ENCODE data around the gene DENND11.
"Not testable (repeated sequence)": the region's sequence is repeated elsewhere in the genome, so short reads cannot be mapped to it uniquely, and the experiment has no call there.

Gene DENND11

DNA sequence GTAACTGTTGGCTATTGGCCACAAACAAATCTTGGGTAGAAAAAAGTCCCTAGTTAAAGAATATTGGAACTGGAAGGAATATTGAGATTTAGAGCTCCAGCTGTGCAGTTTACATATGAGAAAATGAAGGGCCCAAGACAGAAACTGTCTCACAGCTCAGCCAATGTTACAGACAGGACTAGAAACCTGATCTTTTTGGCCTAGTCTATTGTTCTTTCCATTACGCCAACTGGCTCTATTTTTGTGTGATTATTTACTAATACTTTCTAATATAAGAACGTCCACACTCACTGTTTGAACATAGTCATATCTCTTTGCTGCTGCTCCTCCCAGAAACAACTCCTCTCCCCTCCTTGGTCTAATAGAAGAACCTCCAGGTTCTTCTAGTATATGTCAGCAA, 7.4 kb upstream of the DENND11 start:
- DNase-seq: no peak

DNA sequence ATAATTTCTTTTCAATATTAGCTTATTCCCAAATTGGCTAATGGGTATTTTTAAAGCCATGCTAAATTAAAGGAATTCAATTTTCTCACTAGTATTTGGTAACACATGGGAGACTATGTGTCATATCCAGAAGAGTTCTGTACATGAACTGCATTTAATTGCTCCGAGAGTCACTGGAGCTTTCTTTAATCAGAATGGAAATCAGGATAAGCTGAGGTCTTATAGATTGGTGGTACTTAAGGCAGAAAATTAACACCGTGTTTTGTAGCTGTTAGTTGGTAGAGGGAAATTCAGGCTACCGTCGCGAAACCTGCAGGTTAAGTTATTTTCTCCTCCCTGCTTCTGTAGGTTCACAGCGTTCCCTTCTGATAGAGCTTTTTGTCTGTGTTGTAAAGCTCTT, 6.4 kb upstream of the DENND11 start, which contains the start of gene WEE2:
Gene WEE2, plus strand, starts transcription at position 3 of the 400 bp plus-strand sequence. CDS start 406 bp downstream, outside the sequence.
- DNase-seq: no peak

DNA sequence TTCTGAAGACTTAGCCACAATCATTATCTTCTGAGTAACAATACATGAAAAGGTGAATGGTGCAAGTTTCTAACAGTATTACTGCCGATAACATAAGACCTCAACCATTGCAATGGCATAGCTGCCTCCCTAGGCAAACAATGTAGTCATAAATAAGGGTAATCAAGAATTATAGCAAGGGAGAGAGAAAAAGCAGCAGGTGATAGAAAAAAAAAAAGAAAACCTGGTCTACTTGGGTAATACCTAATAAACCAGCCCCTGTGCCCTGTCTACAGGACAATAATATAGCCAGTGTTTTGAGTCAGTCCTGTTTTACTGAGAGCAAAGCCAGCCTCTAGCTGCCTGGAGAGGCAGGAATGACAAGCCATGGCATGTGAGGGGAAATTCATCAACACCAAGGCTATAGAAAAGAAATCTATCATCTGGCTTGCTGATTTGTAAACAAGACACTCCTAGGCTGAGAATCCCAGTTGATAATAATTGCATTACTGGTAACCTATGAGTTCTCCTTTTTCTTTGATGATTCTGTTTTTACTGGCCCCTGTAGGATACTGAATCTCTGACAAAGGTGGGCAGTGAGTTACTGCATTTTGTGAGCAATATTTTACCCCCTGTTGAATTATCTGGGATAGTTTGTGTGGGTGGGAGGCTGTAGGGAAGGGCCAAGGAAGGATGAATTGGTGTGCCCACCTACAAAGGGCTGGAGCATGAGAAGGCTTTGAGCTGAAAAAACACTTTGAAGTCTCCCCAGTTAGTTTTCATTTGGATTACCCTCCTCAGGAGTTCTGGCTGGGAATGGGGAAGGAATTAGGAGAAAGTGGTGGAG, 4.5 kb upstream of the DENND11 start:
- DNase-seq: no peak

DNA sequence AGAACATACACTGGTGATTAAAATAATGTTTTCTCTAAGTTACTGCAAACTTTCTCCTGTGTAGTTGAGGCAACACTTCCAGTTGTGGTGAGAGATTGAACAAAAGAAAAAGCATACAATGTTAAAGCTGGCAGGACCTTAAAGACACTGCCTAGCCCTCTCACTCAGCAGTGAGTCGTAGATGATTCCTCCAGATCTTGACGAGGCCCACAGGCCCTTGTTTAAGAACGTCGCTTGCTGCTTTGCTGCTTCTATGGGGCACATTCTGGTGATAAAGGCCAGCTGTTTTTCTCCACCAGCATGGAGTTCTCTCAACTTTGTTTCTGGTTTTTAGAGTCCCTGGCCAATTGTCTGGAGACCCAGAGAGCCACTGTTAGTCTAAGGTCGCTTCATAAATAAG, 2.8 kb upstream of the DENND11 start:
- no peak for DNase-seq

DNA sequence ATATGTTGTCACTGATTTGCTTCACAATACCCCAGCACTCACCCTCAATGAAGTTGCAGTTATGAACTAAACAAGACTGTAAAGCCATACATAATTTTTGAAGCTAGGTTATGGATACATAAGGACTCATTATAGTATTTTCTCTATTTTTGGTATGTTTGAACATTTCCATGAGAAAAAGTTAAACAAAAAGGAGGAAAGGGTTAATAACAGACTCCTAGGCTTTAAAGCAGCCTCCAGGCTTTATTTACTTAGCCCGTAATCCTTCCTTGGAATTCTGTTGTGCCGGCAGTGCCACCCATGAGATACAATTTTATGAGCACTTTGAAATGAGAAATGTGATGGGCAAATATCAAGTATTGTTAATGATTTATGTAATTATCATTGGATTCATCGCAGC, 2.1 kb upstream of the DENND11 start:
- DNase-seq: no peak

DNA sequence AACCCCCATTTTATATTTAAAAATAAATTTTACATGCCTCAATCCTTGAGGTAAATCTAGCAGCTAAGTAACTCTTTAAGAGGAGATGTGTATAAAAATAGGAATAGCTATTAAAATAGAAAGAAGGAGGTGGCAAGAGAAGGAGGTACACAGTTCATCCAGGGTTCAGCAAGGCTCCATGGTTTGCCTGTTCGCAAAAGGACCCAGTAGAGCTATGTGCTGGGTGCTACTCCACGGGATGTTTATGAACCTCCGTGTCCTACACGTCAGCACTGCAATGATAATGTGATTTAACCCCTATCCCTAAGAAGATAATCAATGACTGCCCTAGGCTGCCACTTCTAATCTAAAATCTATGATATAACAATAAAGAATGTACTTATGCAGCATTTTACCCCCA, 926 bp upstream of the DENND11 start:
- peak in 3 of 56 donors; percentile 18 to 41 (median 23) for DNase-seq

DNA sequence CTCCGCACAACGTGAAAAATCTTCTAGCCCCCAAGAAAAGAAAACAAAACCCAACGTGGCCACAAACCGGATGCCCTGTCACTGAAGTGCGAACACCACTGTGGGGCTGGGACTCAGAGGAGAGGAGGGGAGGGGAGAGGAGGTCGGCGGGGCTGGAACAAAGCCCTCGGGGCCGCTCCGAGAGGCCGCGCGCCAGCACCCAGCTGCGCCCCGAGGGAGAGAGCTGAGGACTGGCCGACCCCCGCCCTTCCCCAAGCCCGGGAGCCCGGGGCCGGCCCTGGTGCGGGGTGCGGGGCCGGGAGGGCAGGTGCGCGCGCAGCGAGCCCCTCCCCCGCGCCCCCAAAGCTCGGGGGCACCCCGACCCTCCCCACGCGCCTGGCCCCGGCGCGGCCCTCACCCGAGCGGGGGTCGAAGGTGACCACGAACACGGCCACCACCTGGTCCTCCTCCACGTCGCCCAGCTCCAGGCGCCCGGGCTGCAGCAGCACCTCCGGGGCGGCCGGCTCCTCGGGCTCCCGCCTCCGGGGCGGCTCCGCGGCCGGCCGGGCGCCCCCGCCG, 398 bp downstream of the DENND11 start:
- peak in 37 of 56 donors; percentile 2 to 74 (median 42) for DNase-seq

DNA sequence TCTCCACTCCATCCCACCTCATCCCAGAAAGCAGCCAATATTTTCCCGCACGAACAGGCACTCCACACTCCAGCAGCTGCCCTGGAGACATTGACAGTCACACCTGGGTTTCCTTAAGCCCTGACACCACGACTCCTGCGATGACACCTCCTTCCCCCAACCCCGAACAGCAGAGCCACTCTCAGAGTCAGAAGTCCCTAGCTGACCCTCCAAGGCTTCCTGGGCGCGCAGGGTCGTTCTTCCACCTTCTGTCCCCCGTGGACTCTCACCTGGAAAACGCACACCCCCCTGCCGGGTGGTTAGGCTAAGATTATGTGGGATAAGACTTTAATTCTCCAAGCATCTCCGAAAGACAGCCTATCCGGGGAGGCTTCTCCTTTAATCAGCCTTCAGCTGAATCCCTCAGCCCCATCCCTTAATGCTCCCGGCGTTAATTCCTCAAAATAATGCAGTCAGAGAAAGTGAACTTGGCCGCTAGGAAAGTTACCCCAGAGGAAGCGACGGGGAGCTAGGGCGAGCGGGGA, 1.1 kb downstream of the DENND11 start:
- DNase-seq: peak in 7 of 56 donors; percentile 15 to 60 (median 20)

DNA sequence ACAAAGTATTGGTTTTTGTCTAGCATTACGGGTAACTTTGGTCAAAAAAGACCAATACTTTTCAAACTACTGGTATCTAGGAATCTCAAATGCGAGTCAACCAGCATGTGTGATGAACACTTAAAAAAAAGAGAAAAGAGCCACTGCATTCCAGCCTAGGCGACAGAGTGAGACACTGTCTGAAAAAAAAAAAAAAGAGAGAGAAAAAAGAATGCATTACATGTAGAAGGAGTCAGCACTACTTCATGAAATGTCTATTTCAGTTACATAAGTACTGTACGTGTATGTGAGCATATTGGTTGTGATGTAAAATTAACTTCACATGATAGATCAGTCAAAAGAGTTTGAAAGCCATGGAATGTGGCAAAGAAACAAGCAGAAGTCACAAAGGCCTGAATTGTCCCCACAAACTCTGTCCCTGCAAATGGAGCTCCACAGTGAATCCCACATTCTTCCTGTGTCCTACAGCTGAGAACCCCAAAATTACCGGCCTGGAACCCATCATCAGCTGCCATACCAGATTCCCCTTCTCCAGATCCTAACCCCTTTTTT, 1.6 kb downstream of the DENND11 start:
- DNase-seq: no peak

DNA sequence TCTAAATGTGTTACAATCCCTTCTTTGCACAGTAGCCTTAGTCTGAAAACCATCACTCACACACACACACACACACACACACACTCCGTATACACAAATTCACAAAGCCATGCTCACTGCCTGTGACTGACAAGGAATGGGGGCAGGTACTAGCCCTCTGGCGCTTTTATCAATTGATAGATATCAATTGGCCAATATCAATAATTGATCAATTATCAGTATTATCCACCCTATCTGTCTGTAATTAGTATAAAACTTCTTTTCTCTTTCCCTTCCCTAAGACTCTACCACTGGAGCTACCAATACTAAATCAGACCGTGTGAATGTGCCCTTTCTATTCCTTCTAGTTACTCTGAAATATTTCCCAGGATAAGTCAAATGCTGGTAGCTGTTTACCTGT, 2.1 kb downstream of the DENND11 start:
- no peak for DNase-seq

DNA sequence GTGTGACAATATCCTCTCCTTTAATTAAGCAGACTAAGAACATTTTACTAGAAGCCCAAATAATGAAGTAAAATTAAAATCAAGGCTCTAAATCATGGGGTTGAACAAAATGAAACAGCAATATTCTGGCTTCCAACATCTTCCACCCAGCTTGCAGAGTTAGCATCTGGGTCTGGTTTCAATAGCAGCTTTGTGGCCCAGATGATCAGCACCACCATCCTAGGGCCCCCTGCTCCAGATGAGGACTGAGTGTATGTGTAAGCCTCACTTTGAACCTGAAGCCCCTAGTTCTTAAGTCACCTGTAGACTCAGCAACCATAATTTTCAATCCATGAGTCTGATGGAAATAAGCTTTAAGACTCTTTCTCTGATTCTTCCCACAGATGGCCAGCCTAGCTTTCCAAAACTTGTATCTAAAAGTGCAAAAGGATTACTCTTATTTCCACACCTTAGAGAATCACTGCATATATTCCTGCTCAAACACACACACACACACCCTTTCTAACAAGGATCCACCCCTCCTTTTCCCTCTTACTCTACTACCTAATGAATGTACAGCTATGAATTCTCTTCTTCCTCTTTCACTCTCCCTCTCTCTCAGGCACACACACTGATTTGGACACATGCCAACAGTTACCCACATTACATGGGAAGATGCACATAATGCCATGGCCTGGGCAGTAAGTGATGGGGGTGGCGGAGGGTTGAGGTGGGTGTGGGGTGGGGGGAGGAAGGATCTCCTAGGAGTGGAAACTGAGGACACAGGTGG, 3.5 kb downstream of the DENND11 start:
- peak in 2 of 56 donors; percentile 12 to 19 for DNase-seq

DNA sequence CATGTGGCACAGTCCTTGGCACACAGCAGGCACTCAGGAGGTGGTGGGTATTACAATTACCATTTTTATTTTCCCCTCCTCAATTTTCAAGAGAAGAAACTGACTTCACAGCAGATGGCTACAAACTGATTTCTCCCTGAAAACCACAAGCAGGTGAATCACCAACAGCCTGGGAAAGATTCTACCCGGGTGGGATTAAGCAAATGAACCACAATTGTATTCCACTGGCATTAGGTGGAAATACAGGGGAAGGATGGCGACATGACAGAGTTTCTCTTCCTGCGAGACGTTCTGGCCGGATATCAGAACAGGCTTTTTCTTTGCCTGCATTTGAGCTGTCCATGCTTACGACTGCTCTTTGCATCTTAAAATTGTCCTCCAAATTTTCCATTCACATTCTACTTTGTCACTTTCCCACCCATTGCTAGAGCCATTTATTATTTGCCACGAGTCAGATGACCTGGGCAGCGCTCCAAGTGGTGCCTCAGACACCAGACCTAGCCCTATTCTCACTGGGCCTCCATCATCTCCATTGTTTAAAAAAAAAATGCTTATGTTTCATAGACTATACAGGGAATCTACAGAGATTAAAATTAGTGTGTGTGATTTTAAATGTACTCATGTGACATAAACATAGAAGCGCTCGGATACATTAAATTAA, 4.6 kb downstream of the DENND11 start:
- peak in 39 of 56 donors; percentile 9 to 78 (median 44) for DNase-seq

DNA sequence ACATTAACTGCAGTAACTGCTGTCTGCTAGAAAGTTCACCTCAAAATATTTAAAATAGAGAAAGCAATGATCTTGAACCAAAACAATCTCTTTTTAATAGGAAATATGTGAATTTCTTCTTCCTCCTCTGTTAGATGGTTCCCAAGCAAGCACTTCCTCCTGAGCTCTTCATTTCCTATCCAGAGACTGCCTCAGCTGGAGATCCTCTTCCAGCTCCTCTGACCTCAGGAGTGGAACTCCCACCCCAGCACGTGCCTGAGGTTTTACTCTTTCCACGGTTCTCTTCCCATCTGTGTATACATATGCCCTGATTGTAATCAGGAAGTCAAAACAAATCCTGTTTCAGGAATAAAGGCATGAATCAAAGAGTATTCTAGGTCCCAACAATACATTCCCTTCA, 5.6 kb downstream of the DENND11 start:
- DNase-seq: no peak

DNA sequence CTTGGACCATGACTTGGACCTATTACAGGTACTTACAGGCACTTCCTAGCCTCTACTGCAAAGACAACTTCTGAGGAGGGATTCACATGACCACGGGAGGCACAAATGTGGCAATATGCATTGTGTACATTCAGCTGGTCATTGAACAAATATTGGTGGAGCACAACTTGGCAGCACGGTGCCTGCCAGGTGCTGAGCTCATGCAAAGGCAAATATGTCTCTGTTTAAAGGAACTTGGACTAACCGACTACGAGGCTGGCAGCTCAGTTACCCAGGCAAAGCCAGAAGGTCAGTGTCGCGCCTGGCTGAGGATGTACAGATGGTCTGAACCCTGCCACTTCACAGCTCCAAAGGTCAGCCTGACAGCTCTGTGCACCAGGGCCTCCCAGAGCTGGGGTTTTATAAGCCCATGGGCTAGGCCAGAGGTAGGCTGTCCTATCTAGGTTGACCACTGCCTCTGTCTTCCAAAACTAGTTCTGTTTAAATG, 6.1 kb downstream of the DENND11 start:
- DNase-seq: no peak

DNA sequence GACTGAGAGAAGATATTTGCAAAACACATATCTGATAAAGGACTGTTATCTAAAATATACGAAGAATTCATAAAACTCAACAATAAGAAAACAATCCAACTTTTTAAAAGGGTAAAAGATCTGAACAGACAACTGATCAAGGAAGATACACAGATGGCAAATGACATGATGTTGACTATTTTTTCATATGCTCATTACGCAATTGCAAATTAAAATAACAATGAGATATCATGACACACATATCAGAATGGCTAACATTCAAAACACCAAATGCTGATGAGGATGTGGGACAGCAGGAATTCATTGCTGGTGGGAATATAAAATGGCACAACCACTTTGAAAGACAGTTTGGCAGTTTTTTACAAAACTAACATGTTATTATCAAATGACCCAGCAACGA, 8.9 kb downstream of the DENND11 start:
- DNase-seq: no peak

DNA sequence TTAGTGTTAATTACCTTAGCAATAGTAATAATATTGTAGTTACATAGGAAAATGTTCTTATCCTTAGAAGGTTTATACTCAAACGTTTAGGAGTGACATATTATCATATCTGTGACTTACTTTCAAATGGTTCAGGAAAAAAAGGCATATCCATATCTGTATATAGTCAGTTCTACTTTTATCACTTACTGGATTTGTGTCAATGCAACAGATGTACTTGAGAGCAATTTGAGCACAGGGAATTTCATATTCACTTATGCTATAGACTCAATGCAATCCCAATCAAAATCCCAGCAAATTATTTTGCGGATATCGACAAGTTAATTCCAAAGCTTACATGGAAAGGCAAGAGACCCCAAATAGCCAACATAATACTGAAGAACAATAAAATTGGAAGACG, 10.0 kb downstream of the DENND11 start:
- no peak for DNase-seq

DNA sequence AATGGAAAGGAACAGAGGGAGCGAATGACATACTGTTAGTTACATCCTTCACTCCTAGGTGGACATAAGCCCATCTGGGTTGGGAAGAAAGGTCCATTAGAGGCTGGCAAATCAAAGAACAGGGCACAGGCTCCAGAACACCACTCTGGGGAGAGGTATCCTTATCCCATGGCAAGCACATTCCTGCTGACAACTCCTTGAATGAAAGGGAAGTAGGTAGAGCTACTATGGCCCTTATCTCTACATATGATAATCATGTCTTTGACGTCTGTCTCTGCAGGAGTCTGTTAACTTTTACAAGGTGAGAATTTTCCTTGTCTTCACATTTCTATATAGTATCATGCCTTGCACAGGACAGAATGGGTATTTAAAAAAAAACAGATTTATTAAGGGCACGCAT, 10.4 kb downstream of the DENND11 start:
- no peak for DNase-seq

DNA sequence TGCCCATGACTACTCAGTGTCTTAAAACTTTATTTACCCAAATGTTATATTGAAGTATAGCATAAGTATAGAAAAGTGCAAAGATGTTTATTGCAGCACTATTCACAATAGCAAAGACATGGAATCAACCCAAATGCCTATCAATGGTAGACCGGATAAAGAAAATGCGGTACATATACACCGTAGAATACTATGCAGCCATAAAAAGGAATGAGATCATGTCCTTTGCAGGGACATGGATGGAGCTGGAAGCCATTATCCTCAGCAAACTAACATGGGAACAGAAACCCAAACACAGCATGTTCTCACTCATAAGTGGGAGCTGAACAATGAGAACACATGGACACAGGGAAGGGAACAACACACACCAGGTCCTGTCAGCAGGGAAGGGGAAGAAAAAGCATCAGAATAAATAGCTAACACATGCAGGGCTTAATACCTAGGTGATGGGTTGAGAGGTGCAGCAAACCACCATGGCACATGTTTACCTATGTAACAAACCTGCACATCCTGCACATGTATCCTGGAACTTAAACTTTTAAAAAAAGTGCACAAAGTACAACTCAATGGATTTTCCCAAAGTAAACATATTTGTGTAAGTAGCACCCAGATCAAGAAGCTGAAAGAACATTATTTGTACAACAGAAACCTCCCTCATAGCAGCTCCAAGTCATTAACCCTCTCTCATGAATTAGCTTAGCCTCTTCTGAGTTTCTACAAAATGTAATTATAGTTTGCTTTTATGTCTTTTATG, 12.7 kb downstream of the DENND11 start:
- not testable (repeated sequence) for DNase-seq

DNA sequence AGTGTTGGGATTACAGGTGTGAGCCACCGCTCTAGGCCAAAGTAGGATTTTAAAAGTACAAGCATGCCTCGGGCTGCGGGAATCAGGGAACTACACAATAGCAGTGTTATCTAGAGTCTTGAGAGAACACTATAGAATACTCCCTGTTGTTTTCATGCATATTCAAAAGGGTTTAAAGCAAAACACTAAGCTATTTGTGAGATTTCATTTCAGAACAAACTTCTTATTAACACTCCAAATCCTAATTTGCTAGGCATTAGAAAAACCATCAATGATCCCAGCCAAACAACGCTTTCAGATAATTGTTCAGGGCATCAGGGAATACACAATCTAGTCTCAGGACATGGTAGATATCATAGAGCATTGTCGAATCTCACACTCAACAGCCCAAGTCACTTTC, 13.9 kb downstream of the DENND11 start:
- no peak for DNase-seq

DNA sequence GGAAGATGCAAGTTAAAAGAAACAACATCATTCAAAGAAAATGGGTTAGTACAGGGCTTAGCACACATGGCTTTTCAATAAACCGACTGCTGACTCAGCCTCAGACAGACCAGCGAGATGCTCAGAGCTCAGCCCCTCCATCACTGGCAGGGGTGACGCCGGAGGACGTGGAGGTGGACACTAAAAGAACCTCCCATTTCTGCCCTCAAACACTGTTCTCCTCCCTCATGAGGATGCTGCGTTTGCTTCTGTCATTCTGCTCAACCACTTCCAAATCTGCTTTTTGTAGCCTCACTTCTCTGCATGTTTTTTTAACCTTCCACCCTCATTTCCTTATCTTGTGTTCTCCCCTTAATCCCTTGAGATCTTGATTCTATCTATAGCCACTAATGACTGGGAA, 15.3 kb downstream of the DENND11 start:
- DNase-seq: no peak
